DMS153 treated with DMSO at 0.1 percent for 48 hours (cell line): Measurements from ENCODE around the gene NEU3.
A peak's percentile ranks its signal among the peaks of the same experiment; 100 is the strongest.
"Not testable (repeated sequence)": the region's sequence is repeated elsewhere in the genome, so short reads cannot be mapped to it uniquely, and the experiment has no call there.

Experiments used
- DNase-seq: peaks from one replicate; lab custom pipeline; 2025; ENCODE audit not compliant: unreplicated experiment; lab: John Stamatoyannopoulos, UW

NEU3 gene

DNA sequence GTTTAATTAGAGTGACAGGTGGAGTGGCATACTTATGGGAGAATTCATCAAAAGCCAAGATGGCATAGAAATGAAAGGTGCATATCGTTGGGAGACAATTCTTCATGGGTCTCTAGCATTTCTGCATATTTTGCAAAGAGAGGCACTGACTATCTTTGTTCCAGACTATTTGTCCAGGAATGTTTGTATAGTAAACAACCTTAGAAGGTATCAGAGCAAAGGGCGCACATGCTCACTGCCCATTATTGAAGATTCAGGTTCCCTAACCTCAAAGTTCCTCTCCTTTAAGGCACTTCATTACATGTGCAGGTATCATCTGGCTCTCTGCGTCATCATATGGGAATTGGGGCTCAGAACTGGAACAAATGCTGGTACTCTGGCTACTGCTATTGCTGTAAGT, 4.7 kb upstream of the NEU3 start:
- no peak for DNase-seq

DNA sequence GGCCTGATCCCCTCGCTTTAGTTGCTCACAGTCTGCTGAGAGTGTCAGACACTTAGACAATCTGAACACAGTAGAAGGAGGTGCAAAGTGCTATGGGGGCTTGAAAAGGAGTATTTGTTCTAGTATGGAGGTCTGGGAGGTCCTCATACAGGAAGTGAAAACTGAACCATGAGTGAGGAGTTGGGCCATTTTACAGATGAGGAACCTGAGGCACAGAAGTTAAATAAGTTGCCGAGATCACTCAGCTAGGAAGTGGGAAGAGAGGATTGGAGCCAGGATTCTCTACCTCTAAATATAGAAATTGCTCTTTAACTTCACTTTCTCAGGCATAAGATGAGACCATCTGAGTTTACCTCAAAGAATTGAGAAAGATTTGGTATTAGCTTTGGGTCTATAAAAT, 4.0 kb upstream of the NEU3 start:
- no peak for DNase-seq

DNA sequence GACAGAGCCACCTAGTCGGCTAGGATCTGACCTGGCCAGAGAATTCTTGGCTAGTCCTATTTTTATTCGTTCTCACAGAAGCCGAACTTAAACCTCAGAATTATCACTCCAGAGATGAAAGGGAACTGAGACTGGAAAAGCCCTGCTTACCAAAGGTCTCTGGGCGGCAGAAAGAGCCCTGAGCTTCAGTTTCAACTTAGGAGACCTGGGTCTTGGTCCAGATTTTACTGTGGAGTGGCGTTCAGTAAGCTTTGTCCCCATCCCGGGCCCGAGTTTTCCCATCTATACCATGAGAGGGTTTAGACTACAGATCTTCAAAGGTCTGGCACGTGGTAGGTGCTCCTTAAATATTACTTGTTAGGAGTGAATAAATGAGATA, 516 bp downstream of the NEU3 start:
- no peak for DNase-seq

DNA sequence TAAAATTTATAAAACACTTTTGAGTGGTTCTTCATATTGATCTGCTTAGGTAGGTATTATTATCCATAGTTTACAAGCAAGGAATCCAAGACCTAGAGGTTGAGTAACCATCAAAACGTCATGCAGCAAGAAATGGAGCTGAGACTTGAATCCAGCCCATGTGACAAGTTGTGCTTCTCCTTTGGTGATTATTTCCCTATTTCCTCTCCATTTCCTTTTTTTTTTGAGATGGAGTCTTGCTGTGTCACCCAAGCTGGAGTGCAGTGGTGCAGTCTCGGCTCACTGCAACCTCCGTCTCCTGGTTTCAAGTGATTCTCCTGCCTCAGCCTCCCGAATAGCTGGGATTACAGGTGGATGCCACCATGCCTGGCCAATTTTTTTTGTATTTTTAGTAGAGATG, 1.4 kb downstream of the NEU3 start:
- DNase-seq = not testable (repeated sequence)

DNA sequence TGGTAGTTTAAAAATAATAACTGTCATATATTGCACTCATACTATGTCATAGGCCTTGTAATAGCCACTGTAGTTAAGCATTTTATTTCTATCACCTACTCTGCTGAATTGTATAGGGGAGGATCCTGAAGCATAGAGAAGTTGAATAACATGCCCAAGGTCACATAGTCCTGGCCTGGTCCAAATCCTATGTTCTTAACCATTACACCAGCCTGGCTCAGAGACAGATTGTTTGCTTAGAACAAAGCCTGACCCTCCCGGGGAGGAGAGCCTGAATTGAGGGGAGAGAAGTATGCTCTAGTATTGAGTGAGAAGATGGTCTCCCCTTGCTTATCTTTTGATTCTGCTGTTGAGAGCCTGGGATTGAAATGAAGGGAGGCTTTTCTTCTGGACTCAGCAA, 2.2 kb downstream of the NEU3 start:
- no peak for DNase-seq

DNA sequence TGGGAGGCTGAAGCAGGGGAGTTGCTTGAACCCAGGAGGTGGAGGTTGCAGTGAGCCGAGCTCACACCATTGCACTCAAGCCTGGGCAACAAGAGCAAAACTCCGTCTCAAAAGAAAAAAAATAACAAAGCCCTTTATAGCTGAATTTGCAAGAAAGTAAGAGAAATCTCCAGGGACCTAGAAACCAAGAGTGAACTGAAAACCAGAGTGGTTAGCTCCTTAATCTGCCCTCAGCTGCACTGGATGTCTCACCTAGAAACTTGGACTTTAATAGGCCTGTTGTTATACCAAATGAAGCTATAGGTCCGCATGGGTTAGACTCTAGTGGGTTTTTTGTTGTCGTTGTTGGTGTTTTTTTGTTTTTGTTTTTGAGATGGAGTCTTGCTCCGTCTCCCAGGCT, 4.1 kb downstream of the NEU3 start:
- no peak for DNase-seq

DNA sequence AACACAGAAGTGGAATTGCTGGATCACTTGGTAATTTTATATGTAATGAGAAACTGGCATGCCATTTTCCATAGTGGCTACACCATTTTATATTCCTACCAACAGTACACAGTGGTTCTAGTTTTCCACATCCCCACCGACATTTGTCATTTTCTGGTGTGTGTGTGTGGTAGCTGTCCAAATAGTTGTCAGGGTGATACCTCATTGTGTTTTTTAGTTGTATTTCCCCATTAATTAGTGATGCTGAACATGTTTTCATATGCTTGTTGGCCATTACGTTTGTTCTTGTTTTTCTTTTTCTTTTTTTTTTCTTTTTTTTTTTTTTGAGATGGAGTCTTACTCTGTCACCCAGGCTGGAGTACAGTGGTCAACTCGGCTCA, 12.2 kb downstream of the NEU3 start:
- DNase-seq = no peak

DNA sequence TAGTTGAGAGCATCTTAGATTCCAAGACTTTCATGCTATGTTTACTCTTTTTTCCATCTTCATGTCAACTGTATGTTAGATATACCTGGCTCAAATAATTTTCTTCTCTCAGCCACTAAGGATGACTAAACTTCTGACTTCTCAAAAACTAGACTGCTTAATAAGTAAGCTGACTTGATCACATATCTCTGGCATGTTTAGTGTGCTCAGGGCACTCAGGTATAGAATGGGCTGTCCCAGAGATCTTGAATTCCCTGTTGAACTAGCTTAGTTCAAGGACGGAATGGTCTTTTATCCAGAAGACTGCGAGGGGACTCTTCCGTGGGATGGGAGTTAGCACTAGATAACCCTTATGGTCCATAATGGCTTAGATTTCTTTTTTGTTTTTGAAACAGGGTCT, 13.0 kb downstream of the NEU3 start:
- DNase-seq = no peak

DNA sequence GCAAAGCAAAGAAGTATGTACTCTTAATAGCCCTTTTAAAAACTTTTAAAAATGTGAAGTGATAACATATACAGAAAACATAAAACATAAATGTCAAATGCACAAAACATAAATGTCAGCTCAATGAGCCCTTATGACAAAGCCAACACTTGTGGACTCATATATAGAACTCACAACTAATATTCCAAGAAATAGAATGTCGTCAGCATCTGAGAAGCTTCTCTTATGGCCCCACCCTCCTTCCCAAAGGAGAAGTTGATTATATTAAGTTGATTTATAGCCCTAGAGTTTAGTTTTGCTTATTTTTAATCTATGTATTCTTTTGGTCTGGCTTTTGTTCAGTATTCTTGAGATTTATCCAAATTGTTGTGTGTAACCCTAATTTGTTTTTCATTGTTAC, 13.8 kb downstream of the NEU3 start:
- no peak for DNase-seq

DNA sequence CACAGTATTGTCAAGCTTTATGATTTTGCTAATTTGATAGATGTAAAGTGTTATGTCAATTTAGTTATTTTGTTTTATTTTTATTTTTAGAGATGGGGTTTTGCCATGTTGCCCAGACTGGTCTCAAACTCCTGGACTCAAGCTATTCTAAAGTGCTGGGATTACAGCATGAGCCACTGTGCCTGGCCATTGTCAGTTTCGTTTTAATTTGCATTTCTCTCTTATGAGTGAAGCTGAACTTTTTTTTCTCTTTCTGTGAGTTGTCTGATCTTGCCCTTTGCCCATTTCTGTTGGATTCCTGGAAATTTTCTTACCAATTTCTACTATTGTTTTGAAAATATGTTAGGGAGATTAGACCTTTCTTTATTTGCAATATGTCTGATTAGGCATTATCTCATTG, 15.5 kb downstream of the NEU3 start:
- no peak for DNase-seq

DNA sequence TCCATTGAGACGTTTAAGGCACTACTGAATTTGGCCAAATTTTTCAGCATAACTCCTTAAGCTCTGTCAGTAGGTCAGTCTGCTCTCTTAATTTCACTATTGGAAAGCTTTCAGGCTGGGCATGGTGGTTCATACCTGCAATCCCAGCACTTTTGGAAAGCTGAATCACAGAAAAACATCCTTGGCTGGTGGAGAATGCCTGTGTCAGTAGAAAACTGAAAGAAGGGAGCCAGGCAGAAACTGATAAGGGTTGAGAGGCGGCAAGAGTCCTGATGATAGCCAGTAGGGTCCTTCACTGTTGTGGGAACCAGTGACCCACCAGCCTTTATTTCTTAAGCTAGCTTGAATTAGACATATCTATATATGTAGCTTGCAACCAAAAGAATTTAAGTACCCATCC, 22.6 kb downstream of the NEU3 start:
- DNase-seq = no peak

DNA sequence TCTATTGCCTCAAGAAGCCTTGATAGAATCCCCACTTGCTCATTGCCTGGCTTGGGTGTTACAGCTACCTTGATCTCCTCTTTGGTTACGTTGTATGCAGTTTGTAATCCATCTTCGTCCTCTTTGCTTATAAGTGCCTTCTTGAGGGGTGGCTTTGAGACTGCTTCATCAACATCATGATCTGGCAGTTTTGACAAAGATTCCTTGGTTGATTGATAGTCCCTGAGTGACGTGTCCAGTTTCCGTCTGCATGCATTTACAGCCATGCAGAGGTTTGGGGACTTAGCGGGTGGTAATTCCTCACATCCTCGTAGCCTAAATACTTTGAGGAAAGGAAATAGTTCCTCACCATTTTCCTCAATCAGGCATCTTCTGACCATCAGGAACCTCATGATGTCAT, 23.1 kb downstream of the NEU3 start:
- DNase-seq = no peak

DNA sequence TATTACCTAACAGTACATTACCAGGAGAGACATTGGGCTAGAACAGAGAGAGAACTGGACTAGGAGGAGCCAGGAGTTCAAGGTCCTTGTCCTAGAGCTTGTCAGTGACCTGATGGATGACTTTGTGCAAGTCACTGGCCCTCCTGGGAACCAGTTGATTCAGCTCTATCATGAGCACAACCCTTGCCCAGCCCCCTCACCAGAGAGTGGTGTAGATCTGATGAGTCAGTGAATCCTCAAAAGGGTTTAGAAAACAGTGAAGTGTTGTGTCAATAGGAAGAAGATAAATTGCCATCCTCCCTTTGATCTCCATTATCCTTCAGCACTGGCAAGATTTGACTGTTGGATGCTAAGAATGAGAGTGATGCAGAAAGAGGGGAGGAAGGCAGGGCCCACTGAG, 24.3 kb downstream of the NEU3 start:
- no peak for DNase-seq

DNA sequence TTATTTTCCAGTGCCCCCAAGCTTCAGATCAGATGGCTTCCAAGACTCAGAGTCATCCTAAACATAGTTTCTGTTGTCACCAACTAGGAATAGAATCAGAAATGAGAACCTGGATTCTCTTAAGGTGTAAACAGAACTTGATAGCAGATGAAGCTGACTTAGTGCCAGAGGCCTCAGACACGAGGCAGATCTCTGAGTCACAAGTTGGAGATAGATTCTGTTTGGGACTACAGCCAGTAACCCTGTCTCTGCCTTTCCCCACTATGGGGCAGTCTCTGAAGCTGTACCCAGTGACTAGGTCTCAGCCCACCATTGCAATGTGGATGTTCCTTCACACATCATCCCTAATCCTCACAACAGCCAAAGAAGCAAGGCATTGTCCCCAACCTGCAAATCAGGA, 25.4 kb downstream of the NEU3 start:
- no peak for DNase-seq

DNA sequence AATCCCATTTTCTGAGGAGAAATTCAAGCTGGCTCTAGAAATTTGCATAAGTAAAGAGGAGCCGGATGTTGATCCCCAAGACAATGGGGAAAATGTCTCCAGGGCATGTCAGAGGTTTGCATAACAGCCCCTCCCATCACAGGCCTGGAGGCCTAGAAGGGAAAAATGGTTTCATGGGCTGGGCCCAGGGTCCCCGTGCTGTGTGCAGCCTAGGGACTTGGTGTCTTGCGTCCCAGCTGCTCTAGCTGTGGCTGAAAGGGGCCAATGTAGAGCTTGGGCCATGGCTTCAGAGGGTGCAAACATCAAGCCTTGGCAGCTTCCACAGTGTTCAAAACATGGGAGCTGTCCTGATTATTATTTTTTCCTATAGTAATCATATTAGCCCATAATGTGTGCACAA, 30.5 kb downstream of the NEU3 start:
- DNase-seq = not testable (repeated sequence)

DNA sequence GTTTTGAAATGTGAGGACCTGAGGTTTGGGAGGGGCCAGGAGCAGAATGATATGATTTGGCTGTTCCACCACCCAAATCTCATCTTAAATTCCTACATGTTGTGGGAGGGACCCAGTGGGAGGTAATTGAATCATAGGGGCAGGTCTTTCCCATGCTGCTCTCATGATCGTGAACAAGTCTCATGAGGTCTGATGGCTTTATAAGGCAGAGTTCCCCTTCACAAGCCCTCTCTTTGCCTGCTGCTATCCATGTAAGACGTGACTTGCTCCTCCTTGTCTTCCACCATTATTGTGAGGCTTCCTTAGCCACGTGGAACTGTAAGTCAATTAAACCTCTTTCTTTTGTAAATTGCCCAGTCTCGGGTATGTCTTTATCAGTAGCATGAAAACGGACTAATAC, 31.6 kb downstream of the NEU3 start:
- not testable (repeated sequence) for DNase-seq

DNA sequence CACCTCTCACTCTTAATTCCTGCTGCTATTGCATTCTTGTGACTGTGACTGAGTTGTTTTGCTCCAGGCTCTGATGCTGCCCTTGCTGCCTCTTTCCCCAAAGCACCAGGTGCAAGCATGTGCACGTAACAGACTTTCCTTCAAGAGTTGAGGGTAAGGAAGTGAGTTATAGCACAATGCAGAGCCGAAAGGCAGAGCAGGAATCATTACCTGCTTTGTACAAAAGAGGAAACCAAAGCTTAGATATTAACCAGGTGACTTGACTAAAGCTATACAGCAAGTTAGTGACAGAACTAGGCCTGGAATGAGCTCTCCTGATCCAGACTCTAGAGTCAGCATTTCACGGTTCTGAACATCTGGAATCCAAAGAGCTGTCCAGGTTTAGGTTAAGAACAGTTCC, 33.6 kb downstream of the NEU3 start:
- no peak for DNase-seq

DNA sequence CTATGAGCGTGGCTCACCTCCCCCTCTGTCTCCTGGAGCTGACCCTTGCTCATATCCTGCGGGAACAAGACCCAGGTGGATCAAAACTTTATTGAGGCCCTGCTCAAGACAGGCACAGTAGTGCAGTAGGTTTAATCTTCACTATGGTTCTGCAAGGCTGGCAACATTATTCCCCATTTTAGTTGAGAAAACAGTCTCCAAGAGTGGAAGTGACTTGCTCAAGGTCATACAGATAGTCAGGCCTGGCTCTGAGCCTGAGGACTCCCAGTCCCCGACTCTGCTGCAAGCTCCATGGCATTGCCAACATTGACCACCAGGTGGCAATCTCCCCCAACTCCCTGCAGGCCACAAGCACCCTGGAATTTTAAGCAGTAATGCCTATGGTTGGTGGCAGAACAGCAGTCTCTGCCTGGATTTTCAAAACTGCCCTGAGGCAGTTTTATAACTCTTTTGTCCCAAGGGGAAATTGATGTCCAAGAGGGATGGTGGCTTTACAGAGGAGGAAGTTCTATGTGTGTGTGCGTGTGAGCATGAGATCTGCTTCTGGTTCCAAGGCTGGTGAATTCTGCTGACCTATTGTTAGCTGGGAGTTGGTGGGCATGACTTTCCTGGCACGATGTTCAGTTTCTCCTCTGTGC, 34.1 kb downstream of the NEU3 start:
- peak; percentile 35 for DNase-seq

DNA sequence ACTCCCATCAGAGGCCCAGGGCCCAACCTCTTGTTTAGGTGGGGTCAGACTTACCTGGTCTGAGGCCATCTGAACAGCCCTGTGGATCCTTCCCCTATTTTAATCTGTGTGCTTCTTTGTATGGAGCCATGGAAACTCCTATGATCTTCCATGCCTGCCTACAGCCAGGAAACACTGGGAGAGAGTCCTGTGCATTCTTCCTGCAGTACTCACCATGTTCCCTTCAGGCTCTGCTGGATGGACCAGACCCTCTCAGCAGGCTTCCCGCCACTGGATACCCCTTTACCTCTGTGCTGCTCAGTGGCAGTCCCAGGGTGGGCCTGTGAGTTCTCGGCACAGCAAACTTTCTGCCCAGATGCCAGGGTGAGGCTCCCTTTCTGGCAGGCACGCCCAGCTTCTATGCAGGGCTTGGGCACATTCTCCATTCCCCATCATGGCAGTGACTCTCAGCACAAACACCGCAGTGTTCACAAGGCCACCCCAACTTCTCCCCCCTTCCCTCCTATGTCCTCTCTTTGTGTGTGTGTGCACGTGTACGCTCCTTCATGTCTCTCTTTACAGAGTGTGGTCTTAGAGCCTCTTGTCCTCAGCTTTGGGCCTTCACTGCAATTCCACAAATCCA, 34.8 kb downstream of the NEU3 start:
- no peak for DNase-seq

DNA sequence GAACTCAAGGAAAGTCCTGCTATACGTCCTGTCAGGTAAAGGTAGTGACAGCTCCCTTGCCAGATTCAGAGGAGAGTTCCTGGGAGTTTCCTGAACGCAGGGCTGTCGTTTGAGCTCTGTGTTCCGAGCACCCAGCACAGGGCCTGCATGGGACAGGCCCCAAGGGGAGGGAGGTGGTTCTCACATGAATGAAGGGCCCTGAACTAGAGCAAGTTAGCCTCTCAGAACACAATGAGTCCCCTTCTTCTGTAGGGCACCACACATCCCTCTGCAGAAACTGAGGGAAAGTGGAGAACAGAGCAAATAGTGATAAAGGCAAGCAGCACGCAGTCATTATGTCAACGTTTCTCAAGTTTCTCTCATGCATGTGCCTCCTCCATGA, 35.3 kb downstream of the NEU3 start:
- DNase-seq = no peak

DNA sequence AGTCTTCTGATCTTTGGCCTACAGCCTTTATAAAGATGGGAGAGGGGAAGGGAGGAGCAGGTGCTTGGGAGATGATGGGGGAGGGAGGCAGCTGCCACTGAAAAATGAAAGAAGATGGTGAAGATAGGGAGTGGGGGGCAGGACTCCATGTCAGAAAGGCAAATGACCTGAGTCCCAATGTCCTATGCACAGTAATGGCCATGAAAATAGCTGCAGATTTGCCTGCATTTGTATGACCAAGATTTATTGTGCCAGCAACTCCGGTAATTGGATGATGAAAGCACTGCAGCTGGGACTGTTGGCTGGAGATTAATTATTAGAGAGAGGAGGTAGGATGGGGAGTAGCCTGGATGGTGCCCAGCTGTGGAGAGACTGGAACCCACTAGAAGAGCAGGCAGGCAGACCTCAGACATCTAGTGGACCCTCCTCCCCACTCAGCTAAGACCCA, 36.1 kb downstream of the NEU3 start:
- no peak for DNase-seq

DNA sequence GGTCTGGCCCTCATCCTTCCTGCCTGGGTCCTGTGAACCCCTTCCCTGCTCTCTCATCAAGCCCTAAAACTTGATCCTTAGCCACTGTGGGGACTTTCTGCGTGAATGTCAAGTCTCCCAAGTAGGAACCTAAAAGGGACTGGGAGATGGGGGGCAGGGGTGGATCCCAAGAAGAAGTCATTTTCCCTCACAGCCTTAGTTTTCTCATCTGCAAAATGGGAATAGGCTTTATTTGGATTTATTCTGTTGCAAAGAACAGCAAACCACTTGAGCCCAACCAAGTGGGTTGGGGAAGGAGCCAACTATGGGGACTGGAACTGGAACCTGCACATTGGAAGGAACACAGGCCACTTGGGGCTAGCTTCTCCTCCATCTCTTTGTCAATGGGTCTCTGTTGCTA, 36.8 kb downstream of the NEU3 start:
- no peak for DNase-seq

DNA sequence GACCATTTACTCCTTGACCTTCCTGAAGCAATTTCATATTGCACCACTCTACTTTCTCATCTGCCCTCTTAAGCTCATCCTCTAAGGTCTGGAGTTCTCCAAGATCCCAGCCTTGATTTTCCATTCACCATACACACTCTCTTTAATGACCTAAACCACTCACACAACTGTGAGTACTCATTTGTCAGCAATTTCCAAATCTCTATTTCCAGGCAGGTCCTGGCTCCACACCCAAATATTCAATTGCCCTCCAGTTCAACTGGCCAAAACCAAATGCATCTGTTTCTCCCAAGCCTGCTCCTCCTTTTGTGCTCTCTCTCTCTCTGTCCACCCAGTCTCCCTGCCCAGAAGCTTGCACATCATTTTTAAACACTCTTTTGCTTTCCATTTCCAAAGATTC, 39.6 kb downstream of the NEU3 start:
- no peak for DNase-seq
